ENCODE results near the gene ARMS2. TPM values are rescaled to one million over a fixed set of nuclear protein-coding genes. Genes with fewer than 3 reads are reported as not detected.

The ARMS2 gene
- total and polyA plus RNA-seq, 2 donors (not counting 1 experiment from before 2014, with no cell fraction given): not detected

- H3K36me3 ChIP-seq (ENCODE audit: control insufficient read depth, insufficient read depth, low read length): no peaks in the 10 kb centered on the region
- TF ChIP-seq CTCF (conservative IDR thresholded peaks at IDR 0.05 in 1 of 2, IDR thresholded peaks at IDR 0.05 in 1 of 2; ENCODE audit: low read depth in 1 of 2, low read length in 2 of 2): no peak
- TF ChIP-seq EZH2 (IDR thresholded peaks at IDR 0.05; ENCODE audit: low read length, missing control alignments): no peak
- no peak overlapping the region for H3K27ac ChIP-seq (ENCODE audit: insufficient read depth, low read length)
Observed at GRCh38 chr10:122427280-122427679, 27.2 kb upstream of the ARMS2 start.

GRCh38 chr10:122435212-122435827 lies 19.1 kb upstream of the ARMS2 start:
- Histone ChIP-seq H3K27ac (ENCODE audit: insufficient read depth, low read length) (no peak overlapping the region), H3K36me3 (ENCODE audit: control insufficient read depth, insufficient read depth, low read length) (no peaks in the 10 kb centered on the region), H3K9me3 (ENCODE audit: control insufficient read depth, insufficient read depth, low read depth, low read length) (no peaks in the 10 kb centered on the region), H3K9ac (ENCODE audit: insufficient read depth, low read length) (no peak overlapping the region), H4K20me1 (ENCODE audit: control insufficient read depth, extremely low read depth, insufficient read depth, low read length) (no peaks in the 10 kb centered on the region), H3K79me2 (ENCODE audit: control insufficient read depth, insufficient read depth, low read length) (no peaks in the 10 kb centered on the region), H2AFZ (ENCODE audit: low read length) (no peak overlapping the region), H3K4me1 (ENCODE audit: control insufficient read depth, extremely low read depth, insufficient read depth, low read length) (no peaks in the 10 kb centered on the region), H3K27me3 (ENCODE audit: control insufficient read depth, insufficient read depth, low read length) (no peaks in the 10 kb centered on the region), H3K4me2 (ENCODE audit: extremely low read depth, insufficient read depth, low read length) (no peak overlapping the region), H3K4me3 (replicated peaks in 1 of 4; ENCODE audit: control extremely low read depth in 1 of 4, insufficient read depth in 1 of 4, low read depth in 3 of 4, low read length in 4 of 4) (no peak overlapping the region)
- DNase-seq (ENCODE audit: low read depth in 2 of 2): peak; percentile 24 to 72
- TF ChIP-seq CTCF (conservative IDR thresholded peaks at IDR 0.05 in 1 of 2, IDR thresholded peaks at IDR 0.05 in 1 of 2; ENCODE audit: low read depth in 1 of 2, low read length in 2 of 2) (peak in 1 of 2 donors; percentile 41), EZH2 (IDR thresholded peaks at IDR 0.05; ENCODE audit: low read length, missing control alignments) (no peak)

More at GRCh38 chr10:122427280-122427679, 27.2 kb upstream of the ARMS2 start:
- no peak overlapping the region for H3K4me2 ChIP-seq (ENCODE audit: extremely low read depth, insufficient read depth, low read length)
- H3K4me1 ChIP-seq (ENCODE audit: control insufficient read depth, extremely low read depth, insufficient read depth, low read length): peaks cover 3% of the 10 kb centered on the region
- H3K27me3 ChIP-seq (ENCODE audit: control insufficient read depth, insufficient read depth, low read length): no peaks in the 10 kb centered on the region
- H3K9ac ChIP-seq (ENCODE audit: insufficient read depth, low read length): no peak overlapping the region
- no peak overlapping the region for H2AFZ ChIP-seq (ENCODE audit: low read length)
- no peaks in the 10 kb centered on the region for H3K9me3 ChIP-seq (ENCODE audit: control insufficient read depth, insufficient read depth, low read depth, low read length)
- H3K4me3 ChIP-seq (replicated peaks in 1 of 4; ENCODE audit: control extremely low read depth in 1 of 4, insufficient read depth in 1 of 4, low read depth in 3 of 4, low read length in 4 of 4): no peak overlapping the region
- DNase-seq (ENCODE audit: low read depth in 2 of 2): no peak
- no peaks in the 10 kb centered on the region for H3K79me2 ChIP-seq (ENCODE audit: control insufficient read depth, insufficient read depth, low read length)
- H4K20me1 ChIP-seq (ENCODE audit: control insufficient read depth, extremely low read depth, insufficient read depth, low read length): no peaks in the 10 kb centered on the region

GRCh38 chr10:122441961-122442360 lies 12.5 kb upstream of the ARMS2 start:
- no peak overlapping the region for H3K4me3 ChIP-seq (replicated peaks in 1 of 4; ENCODE audit: control extremely low read depth in 1 of 4, insufficient read depth in 1 of 4, low read depth in 3 of 4, low read length in 4 of 4)
- no peaks in the 10 kb centered on the region for H3K27me3 ChIP-seq (ENCODE audit: control insufficient read depth, insufficient read depth, low read length)
- H3K4me2 ChIP-seq (ENCODE audit: extremely low read depth, insufficient read depth, low read length): no peak overlapping the region
- H3K36me3 ChIP-seq (ENCODE audit: control insufficient read depth, insufficient read depth, low read length): no peaks in the 10 kb centered on the region
- no peak overlapping the region for H3K9ac ChIP-seq (ENCODE audit: insufficient read depth, low read length)
- peak in 1 of 2 donors; percentile 83 for DNase-seq (ENCODE audit: low read depth in 2 of 2)
- no peak overlapping the region for H3K27ac ChIP-seq (ENCODE audit: insufficient read depth, low read length)
- no peaks in the 10 kb centered on the region for H3K4me1 ChIP-seq (ENCODE audit: control insufficient read depth, extremely low read depth, insufficient read depth, low read length)
- H2AFZ ChIP-seq (ENCODE audit: low read length): no peak overlapping the region
- no peaks in the 10 kb centered on the region for H3K9me3 ChIP-seq (ENCODE audit: control insufficient read depth, insufficient read depth, low read depth, low read length)
- no peaks in the 10 kb centered on the region for H4K20me1 ChIP-seq (ENCODE audit: control insufficient read depth, extremely low read depth, insufficient read depth, low read length)
- no peak for TF ChIP-seq EZH2 (IDR thresholded peaks at IDR 0.05; ENCODE audit: low read length, missing control alignments)
- no peak for TF ChIP-seq CTCF (conservative IDR thresholded peaks at IDR 0.05 in 1 of 2, IDR thresholded peaks at IDR 0.05 in 1 of 2; ENCODE audit: low read depth in 1 of 2, low read length in 2 of 2)
- H3K79me2 ChIP-seq (ENCODE audit: control insufficient read depth, insufficient read depth, low read length): no peaks in the 10 kb centered on the region
